GM10847 (cell line): ENCODE measurements around the gene MRAS.

Source experiments
- POLR2A ChIP-seq: IDR thresholded peaks from 2 replicates; pipeline ENCODE4 v1.6.1; 2011; ENCODE audit not compliant: insufficient read length; ENCODE audit errors: extremely low read depth

MRAS gene

GRCh38 chr3:138359148-138359918 is 11.0 kb downstream of the MRAS start:
- TF ChIP-seq POLR2A: no peak

DNA sequence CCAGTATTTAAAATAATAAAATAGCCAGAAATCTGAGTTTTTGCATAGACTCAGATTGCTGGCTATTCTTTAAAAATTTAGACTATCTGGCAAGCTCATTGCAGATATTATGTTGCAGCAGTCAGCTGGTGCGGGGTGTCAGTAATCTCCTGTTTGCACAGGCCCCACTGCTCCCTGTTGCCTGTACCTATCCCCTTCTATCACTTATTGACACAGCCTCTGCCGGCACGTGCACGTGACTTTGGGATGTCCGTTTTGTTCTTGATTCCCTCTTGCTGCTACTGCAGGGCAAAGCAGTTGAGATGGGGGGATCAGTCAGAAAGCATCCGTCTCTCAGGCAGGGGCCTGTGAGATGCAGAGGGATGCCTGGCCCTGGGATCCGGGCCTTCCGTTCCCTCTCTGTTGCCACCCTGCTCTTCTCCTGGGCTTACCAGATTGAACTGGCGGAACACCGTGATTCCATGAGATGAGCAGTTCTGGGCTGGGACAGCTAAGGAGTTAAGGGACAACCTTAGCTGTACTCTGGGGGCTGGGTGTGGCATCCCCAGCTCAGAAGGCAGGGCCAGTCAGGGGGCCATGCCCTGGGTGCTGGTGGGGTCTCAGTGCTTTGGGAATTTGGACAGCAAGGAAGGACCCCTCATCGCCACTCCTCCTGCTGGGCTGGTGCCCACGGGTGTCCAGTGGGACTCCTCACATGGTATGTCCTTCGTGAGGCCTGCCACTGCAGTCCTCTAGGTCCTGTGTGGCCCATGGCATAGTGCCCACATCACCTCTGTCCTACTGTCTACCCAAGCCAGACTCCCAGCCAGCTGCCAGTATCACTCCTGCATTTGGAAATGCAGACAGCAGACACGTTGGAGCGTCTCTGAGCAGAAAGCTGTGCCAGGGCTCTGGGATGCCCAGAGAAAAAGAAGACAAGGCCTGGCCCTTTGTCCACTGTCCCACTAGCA is 11.8 kb downstream of the MRAS start:
- no peak for TF ChIP-seq POLR2A

GRCh38 chr3:138360869-138361525 is 12.6 kb downstream of the MRAS start:
- TF ChIP-seq POLR2A: no peak

DNA sequence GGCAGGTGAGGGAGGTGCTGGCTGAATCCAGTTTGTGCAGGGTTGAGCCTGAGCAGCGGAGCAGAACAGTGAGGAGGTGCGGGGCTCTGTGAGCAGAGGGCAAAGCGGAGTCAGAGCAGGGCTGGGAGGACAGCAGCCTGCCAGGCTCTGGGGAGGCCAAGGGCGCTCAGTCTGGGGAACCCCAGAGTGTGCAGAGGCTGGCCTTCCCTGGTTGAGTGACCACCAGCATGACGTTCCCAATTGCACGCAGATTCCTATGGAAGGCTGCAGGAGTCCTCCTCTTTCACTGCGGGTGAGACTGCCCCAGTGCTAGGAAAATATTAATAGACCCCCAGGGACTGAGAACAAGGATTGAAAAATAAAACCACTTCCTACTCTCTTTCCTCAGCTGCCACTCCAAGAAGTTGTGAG is 13.2 kb downstream of the MRAS start:
- no peak for TF ChIP-seq POLR2A

GRCh38 chr3:138362538-138362937 is 14.2 kb downstream of the MRAS start:
- TF ChIP-seq POLR2A: no peak

GRCh38 chr3:138363322-138363721 is 14.9 kb downstream of the MRAS start:
- no peak for TF ChIP-seq POLR2A

- TF ChIP-seq POLR2A: no peak
These were observed 16.2 kb downstream of the MRAS start for GRCh38 chr3:138364356-138365252.

- TF ChIP-seq POLR2A: no peak
These were observed 16.8 kb downstream of the MRAS start for GRCh38 chr3:138365253-138365555.

- no peak for TF ChIP-seq POLR2A
These were observed 17.8 kb downstream of the MRAS start for GRCh38 chr3:138366006-138366759.

- TF ChIP-seq POLR2A: no peak
These were observed 19.0 kb downstream of the MRAS start for GRCh38 chr3:138367326-138367850.

GRCh38 chr3:138367911-138368310 is 19.5 kb downstream of the MRAS start:
- TF ChIP-seq POLR2A: no peak

GRCh38 chr3:138369151-138369900 is 20.9 kb downstream of the MRAS start:
- TF ChIP-seq POLR2A: no peak

DNA sequence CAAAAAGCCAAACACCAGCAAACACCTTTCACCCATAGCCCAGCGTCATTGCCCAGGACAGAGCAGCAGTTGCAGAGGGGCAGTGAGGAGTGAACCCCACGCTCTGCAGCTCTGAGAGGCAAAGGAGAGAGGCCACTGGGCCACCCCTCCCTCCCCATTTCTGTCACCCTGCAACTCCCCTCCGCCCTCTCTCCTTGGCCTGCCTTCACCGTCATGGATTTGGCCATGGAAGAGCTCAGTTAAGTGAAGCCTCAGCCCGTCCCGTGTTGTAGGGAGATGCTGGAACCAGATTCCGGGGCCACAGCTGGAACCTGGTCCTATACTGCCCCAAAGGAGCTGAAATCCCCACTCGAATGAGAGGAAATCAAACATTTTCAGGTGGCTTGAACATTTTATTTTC is 21.9 kb downstream of the MRAS start:
- TF ChIP-seq POLR2A: no peak
